GM19468 (cell line): ENCODE data around the gene PRSS23.
"Not testable (repeated sequence)": the region's sequence is repeated elsewhere in the genome, so short reads cannot be mapped to it uniquely, and the experiment has no call there.

ENCODE experiments used
- ATAC-seq: cut with Tn5 transposase; IDR thresholded peaks from one replicate; pipeline ENCODE4 v1.9.1; 2021; ENCODE audit warnings: mild to moderate bottlenecking, moderate library complexity, moderate number of reproducible peaks; ENCODE audit not compliant: unreplicated experiment; ENCODE audit errors: extremely low read depth

Gene PRSS23, protein sequence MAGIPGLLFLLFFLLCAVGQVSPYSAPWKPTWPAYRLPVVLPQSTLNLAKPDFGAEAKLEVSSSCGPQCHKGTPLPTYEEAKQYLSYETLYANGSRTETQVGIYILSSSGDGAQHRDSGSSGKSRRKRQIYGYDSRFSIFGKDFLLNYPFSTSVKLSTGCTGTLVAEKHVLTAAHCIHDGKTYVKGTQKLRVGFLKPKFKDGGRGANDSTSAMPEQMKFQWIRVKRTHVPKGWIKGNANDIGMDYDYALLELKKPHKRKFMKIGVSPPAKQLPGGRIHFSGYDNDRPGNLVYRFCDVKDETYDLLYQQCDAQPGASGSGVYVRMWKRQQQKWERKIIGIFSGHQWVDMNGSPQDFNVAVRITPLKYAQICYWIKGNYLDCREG

DNA sequence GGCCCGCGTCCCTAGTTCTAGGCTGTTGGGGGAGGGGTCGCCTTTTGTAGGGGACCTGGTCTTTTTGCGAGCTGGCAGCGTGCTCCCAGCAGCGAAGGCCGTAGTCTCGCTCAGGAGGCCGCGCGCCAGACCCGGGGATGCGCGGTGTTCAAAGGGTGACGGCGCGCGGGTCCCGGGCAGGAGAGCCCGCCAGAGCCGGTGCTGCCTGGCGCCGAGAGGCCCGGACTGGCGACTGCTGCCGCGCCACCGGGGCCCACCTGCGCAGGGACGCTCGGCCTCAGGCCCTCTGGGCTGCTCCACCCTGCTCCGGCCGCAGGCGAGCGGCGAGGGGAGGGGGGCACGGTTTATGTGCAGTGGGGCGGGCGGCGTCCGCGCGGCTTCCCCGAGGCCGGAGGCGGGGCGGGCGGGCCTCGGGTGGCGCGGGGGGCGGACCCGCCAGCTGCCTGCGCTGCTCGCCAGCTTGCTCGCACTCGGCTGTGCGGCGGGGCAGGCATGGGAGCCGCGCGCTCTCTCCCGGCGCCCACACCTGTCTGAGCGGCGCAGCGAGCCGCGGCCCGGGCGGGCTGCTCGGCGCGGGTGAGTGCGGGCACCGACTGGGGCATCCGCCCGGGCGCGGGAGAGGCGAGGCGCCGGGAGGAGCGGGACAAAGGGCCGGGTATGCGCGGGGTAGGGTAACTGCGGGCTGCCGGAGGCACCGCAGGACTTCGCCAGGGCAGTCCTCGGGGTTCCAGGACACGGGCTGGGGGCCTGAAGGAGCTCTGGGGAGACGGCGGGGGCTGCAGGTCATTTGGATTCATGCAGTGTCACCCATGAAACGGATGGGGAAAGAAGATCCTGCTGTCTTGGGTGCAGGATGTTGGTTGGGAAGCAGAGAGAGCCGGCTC is at the start of gene PRSS23:
TSS of gene PRSS23 (plus strand) at position 467 of the 884 bp plus-strand sequence. CDS start 7,102 bp downstream, outside the sequence.
- ATAC-seq, result no peak

DNA sequence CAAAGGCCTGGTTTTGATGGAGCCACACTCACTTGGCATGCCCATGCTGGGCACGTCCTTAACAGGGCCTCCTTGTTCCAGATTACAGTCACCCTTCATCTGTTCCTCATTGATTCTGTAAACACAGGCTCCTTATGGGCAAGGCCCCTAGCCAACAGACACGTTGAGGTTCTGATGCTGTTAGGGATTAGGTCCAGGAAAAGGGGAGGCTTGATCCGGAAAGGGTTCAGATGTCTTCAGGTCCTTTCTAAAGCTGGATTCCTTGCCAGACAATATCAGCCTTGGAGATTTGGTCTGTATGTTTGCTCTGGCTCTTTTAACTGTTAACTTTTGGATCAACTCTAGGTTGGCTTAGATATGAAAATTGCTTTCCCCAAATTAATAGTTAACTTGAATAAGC is 46.9 kb upstream of the PRSS23 start:
- ATAC-seq, result no peak

DNA sequence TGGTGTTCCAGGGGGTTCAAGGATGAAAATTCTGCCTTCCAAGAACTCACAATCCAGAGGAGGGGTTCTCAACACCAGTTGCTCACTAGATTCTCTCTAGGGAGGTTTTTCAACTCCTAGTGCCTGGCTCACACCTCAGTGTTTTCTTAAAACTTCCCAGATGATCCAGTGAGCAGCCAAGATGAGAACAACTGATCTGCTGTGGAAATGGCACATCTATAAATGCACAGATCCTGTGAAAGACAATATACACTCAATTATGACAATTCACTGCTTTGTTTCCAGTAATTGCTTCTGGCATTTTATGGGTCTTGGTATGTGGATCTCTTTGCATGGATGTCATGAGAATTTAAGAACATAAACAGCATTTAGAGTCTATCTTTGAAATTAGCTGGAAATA is 45.2 kb upstream of the PRSS23 start:
- no peak for ATAC-seq

DNA sequence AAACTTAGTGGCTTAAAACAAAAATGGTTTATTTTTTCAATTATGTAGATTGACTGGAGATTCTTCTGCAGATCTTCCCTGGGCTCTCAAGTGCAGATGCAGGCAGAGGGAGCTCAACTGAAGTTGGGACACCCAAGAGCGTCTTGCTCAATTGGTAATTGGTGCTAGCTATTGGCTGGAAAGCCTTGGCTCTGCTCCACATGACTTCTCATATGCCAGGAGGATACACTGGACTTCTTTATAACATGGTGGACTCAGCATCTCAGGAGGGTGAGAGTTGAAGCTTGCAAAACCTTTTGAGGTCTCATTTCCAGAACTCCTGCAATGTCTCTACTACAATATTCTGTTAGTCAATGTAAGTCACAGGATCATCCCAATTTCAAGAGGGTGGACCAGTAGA is 42.2 kb upstream of the PRSS23 start:
- no peak for ATAC-seq

DNA sequence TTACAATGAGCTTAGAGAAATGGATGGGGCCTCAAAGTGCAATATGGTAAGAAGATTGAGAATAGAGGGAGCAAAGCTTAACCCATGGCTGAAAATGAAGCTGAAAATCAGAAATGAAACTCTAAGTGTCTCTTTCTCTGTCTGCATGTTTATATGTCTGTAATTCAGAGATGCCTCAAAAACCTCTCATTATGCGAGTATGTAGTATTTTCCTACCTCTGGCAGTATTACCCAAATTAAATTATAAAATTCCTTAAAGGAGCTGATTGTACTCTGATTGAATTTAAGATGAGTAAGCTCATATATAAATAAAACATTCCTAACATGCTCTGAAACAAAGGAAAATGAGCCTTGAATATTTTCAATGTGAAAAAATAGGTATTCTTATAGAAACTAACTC is 39.8 kb upstream of the PRSS23 start:
- no peak for ATAC-seq

DNA sequence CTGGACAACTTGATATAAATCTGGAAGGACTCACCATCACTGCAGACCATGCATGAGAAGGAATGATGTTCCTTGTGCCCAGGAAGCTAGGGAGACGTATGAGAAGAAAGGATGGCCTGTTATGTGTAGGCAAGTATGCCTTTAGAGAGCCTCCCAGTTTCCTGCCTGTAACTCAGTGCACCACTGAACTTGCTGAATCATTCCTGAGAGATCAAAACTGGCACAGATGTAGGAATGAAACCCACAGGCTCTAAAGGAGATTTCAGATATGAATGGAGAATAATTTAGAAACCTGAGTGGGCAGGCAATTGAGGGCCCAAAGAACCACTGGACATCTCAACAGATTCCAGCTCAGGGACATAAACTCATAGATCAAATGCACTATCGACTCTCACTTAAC is 38.4 kb upstream of the PRSS23 start:
- no peak for ATAC-seq

DNA sequence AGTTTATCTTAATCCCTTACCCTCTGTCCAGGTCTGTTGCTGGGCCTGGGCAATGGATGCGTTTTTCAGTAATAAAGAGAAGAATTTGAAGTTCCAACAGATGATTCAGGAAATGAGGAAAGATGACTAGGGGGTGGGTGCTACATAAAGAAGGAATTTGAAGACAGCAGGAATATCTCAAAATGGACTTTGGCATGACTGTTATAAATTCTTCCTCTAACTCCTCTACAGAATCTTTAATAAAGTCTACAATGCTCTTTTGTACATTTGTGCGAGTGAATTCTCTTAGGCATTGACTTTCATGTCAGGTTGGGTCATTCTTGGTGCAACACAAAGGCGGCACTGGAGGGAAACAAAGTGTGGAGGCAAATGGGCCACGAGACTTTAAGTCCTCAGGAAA is 35.1 kb upstream of the PRSS23 start:
- no peak for ATAC-seq

DNA sequence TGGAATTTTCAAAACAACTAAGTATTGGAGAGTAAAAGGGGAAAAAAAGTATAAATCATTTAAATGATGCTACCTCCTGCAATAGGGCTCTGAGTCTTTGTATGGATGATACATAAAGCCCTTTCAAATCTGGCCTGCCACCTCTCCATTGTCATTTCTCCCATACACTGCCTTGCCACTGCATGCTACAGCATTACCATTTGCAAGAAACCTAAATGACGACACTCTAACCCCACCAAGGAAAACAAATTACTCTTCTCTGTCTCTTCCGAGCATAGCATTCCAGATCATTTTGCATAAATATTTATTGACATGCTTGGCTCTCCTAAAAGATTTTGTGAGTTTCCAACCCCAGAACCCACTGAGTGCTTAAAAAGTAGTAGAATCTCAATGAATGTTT is 34.5 kb upstream of the PRSS23 start:
- ATAC-seq, result no peak

DNA sequence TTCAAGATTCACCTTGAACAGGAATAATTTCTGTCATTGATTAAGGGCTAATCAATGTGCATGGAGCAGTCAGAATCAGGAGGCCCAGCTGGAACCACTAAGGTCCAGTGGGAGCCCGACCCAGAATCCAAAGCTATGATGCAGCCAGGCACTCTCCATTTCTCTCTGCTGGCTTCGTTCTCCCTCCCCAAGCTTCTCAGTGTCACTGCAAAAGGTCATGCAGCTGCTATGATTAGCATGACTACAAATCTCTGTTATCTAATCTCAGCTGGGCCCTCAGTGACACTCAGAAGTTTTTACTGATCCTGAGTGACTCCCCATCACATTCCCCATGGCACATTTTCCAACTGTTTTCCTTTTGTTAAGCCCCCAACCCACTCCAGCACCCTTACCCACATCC is 31.1 kb upstream of the PRSS23 start:
- ATAC-seq, result no peak

DNA sequence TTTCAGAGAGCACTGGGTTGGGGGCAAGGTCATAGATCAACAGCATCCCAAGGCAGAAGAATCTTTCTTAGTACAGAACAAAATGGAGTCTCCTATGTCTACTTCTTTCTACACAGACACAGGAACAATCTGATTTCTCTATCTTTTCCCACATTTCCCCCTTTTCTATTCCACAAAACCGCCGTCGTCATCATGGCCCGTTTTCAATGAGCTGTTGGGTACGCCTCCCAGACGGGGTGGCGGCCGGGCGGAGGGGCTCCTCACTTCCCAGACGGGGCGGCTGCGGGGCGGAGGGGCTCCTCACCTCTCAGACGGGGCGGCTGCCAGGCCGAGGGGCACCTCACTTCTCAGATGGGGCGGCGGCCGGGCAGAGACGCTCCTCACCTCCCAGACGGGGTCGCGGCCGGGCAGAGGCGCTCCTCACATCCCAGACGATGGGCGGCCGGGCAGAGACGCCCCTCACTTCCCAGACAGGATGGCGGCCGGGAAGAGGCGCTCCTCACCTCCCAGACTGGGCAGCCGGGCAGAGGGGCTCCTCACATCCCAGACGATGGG is 29.8 kb upstream of the PRSS23 start:
- ATAC-seq, result not testable (repeated sequence)

DNA sequence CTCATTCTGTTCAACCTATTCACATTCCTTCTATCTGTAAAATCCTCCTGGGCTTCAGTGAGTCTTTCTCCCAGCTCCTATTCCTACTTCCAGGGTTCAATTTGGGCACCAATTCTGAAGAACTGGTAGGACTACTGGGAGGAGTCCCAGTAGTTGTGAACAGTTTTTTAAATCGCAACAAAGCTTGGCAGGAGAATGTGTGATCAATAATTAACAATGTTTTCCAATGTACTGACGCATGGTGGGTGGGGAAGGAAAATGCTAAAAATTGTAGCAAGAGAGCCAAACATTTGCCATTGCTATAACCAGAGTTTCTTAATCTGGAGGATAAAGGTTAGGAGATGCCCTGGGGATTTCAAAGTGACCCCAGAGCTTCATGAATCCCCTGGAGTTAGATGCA is 27.3 kb upstream of the PRSS23 start:
- no peak for ATAC-seq

DNA sequence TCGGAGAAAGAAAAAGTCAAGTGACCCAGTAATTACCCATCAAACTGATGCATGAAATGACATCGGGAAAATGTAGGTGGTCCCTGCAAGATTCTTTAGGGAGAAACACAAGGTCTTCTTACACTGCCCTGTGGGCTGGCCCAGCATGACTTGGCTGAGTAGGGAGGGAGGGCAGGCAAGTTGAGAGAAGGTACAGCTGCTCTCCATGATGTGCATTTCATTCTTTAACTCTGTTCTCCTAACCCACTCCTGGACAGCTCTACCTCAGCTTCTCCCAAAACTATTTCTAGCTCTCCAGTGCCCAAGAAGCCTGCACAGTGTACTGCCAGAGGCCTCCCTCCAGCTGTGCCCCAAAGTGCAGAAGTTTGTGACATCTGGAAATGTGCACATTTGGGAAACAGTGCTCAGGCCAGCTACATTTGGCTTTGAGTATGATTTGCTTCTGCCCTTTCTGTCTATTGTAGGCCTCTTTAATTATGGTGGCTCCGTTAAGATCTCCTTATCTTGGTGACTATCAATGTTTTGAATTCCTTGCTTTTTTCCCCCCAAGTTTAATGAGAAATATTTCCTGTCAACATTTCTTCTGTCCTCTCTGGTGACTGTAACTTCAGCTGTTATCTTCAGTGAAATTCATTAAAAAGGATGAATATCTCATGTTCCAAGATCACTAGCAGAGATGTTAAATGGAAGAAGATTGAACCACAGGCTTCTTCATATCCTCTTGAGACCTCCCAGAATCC is 26.7 kb upstream of the PRSS23 start:
- ATAC-seq, result no peak

DNA sequence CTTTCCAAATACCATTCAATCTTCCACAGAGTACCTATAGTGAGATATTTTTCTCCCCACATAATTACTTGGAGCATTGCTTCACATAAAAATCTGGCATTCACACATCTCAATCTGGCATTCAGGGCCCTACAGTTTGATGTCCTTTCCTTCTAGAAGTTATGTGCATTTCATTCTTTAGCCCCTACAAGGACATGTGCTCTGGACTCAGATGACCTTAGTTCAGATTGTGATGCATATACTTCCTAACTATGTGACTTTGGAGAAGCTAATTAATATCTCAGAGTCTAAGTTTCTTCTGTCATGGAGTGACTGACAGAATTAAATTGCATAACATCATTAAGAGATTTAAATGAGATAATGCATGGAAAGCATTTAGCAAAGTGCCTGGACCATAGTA is 25.9 kb upstream of the PRSS23 start:
- no peak for ATAC-seq

DNA sequence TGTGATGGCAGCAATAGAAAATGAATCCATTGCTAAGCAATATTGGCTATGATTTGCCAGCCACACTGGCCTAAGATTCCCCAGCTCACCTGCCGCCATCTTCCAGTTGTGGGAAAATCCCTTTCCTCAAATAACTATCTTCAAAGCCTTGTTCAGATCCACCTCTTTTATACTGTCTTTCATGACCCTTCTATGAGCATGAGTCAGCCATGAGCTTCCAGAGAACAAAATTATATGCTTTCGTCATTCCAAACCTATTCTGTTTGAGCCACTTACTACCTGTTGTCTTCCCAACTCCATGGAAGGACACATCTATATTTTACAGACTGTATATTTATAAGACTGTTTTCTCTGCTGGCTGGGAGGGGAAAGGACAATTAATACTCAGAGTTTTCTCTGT is 25.0 kb upstream of the PRSS23 start:
- ATAC-seq, result no peak

DNA sequence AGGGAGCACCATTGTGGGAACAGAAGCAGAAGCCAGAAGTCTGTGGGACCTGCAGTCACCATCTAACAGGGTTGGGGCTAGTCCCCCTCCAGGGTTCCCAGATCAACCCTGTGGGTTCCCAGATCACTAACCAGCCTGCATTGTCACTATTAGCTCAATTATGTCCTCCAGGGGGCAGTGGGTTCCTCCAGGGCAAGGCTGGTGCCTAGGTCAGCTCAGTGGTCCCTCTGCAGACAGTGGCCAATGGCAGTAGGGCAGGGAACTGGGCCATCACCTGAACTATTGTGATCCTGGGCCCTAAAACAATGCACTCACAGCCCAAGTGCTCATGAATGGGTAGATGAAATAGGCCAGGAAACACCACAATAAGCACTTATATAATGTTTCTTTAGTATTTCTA is 18.8 kb upstream of the PRSS23 start:
- no peak for ATAC-seq

DNA sequence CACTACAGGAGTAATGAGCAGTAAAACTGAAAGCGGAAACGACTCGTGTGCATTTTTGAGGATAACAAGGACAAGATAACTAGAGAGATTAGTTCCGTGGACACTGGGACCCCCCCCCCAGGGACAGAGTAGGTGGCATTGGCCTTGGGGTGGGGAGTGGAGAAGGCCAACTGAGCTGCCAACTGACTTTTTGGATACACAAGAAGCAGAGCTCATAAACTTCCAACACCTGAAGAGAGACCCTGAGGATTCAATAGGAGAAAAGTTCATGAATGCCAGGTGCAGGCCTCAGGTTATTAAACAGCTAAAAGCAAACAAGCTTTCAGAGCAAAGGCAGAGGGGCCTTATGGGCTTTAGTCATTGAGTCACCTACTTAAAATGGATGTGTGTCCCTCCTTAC is 17.6 kb upstream of the PRSS23 start:
- no peak for ATAC-seq

DNA sequence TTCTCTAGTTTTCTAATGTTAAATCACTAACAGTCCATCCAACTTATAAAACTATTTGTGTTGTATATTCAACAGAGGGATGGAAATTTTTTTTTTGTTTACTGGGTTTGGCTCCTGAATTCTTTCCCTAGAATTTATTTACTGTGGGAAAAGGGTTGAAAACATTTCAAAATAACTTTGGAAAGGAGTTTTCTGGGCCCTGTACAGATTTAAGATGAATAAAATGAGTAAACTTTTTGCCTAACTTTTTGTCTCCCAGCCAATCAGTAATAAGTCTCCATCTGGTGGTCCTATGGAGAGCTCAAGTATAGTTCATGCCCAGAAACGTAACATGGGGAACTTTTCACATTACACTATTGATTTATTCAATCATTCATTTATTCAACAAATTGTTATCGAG is 16.7 kb upstream of the PRSS23 start:
- no peak for ATAC-seq

DNA sequence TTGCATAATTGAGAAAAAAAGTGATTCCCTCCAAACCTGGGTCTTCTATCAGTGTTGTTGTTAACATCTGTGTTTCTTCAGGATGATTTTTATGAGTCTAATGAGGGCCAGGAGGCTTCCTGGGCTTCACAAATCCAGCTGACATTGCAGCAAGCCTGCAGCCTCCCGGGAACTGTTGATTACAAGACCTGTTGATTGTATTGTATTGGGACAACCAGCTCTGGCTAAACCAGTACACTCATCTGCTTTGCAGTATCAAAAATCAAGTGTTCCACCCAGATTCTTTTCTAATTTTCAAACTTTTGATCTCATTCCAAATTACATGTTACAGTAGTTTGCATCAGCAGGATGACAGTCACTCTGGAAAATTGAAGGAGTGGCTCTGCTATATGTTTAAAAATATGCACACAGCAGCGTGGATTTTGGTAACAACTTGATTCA is 16.1 kb upstream of the PRSS23 start:
- ATAC-seq, result no peak

DNA sequence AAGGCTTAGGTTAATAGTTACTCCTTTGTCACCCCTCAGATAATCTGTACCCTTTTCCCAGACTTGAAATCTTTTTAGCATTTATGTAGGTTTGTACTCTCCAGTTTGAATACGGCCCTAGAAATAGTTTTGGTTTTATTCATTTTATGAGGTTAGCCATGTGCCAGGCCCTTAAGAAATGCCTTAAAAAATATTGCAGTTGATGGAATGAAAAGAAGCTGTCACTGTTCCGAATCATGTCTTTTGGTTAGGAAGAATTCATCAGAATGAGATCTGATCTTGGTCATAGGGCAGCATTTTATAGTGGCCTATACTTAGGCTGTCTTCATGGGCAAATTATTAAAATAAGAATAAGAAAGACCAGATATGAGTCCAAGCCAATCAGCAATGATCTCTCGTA is 14.8 kb upstream of the PRSS23 start:
- no peak for ATAC-seq

DNA sequence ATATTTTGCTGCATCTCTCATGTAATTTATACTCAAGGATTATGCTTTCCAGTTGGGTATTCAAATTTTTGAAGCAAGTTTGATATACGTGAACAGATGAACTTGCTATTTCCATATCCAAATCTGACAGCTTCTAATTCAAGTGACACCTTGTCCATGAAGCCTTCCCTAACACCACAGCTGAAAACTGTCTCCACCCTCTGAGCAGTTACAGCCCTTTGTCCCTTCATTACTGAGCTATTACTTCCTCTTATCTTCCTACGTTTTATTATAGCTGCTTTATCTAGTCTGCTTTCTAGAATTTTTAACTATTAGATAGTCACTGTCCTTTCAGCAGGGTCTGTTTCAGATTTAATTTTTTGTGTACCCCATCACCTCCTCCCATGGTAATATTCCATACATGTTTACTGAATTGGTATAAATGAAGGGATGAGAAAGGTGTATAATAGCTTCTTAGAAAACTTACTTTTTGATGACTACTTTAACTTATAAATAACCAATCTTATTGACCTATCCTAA is 13.3 kb upstream of the PRSS23 start:
- ATAC-seq, result no peak
